Kidney capillary endothelial cell (primary cell): ENCODE data around the gene EFCAB6.

Source experiments
- DNase-seq: peaks from one replicate; pipeline ENCODE4 v3.0.0-alpha.2; 2018; ENCODE audit warnings: low spot score

The EFCAB6 gene

GRCh38 chr22:43530349-43531201 lies 281.5 kb downstream of the EFCAB6 start:
- DNase-seq: no peak

GRCh38 chr22:43529934-43530333 lies 282.2 kb downstream of the EFCAB6 start:
- no peak for DNase-seq

- DNase-seq: no peak
Measured at GRCh38 chr22:43529461-43529860, 282.6 kb downstream of the EFCAB6 start.

- no peak for DNase-seq
Measured at GRCh38 chr22:43528601-43529360, 283.3 kb downstream of the EFCAB6 start.

- no peak for DNase-seq
Measured at GRCh38 chr22:43526946-43527345, 285.2 kb downstream of the EFCAB6 start.

- no peak for DNase-seq
Measured at GRCh38 chr22:43526117-43526655, 285.9 kb downstream of the EFCAB6 start.

GRCh38 chr22:43521716-43522115 lies 290.4 kb downstream of the EFCAB6 start:
- DNase-seq: no peak

GRCh38 chr22:43520632-43521039 lies 291.5 kb downstream of the EFCAB6 start:
- no peak for DNase-seq

GRCh38 chr22:43516996-43517635 lies 295.0 kb downstream of the EFCAB6 start:
- no peak for DNase-seq

GRCh38 chr22:43516386-43516785 lies 295.7 kb downstream of the EFCAB6 start:
- no peak for DNase-seq

GRCh38 chr22:43515902-43516301 lies 296.2 kb downstream of the EFCAB6 start:
- DNase-seq: no peak

GRCh38 chr22:43515411-43515810 lies 296.7 kb downstream of the EFCAB6 start:
- DNase-seq: no peak

GRCh38 chr22:43514476-43515157 lies 297.5 kb downstream of the EFCAB6 start:
- DNase-seq: no peak

- no peak for DNase-seq
Measured at GRCh38 chr22:43512279-43512678, 299.8 kb downstream of the EFCAB6 start.

- no peak for DNase-seq
Measured at GRCh38 chr22:43511276-43511910, 300.7 kb downstream of the EFCAB6 start.

GRCh38 chr22:43510281-43511070 lies 301.6 kb downstream of the EFCAB6 start:
- no peak for DNase-seq

GRCh38 chr22:43509337-43509736 lies 302.8 kb downstream of the EFCAB6 start:
- DNase-seq: no peak

GRCh38 chr22:43508489-43508888 lies 303.6 kb downstream of the EFCAB6 start:
- DNase-seq: no peak

- no peak for DNase-seq
Measured at GRCh38 chr22:43507235-43507634, 304.9 kb downstream of the EFCAB6 start.

GRCh38 chr22:43506487-43506886 lies 305.6 kb downstream of the EFCAB6 start:
- no peak for DNase-seq

- DNase-seq: no peak
Measured at GRCh38 chr22:43505896-43506295, 306.2 kb downstream of the EFCAB6 start.
